Karpas-422 (cell line): ENCODE measurements around the gene FBXO41. TPM values are rescaled to one million over a fixed set of nuclear protein-coding genes. Genes with fewer than 3 reads are reported as not detected.

Experiments
- DNase-seq: peaks from one replicate; pipeline ENCODE4 v3.0.0-alpha.2; 2015
- H2AFZ ChIP-seq: fragments of 200-600 bp; sonication (generic); 2 replicates; pipeline ENCODE4 v1.6.1; 2014; ENCODE audit warnings: antibody characterized with exemption, low read length, mixed read lengths
- H3K27ac ChIP-seq: fragments of 200-600 bp; sonication (generic); 2 replicates; pipeline ENCODE4 v1.5.1; 2014; ENCODE audit warnings: mild to moderate bottlenecking, low read length, moderate library complexity
- H3K27me3 ChIP-seq: fragments of 200-600 bp; sonication (generic); 2 replicates; pipeline ENCODE4 v1.6.1; 2014; ENCODE audit warnings: low read length, mixed read lengths
- H3K36me3 ChIP-seq: fragments of 200-600 bp; sonication (generic); 2 replicates; pipeline ENCODE4 v1.6.1; 2014; ENCODE audit warnings: low read length, mixed read lengths; ENCODE audit not compliant: insufficient read depth
- H3K4me1 ChIP-seq: fragments of 200-600 bp; sonication (generic); 2 replicates; pipeline ENCODE4 v1.6.1; 2014; ENCODE audit warnings: mild to moderate bottlenecking, low read length, mixed read lengths
- H3K4me2 ChIP-seq: fragments of 200-600 bp; sonication (generic); 2 replicates; pipeline ENCODE4 v1.6.1; 2014; ENCODE audit warnings: low read length, low read depth, mild to moderate bottlenecking; ENCODE audit not compliant: poor library complexity, severe bottlenecking
- H3K4me3 ChIP-seq: fragments of 200-600 bp; sonication (generic); 2 replicates; pipeline ENCODE4 v1.5.1; 2014; ENCODE audit warnings: mild to moderate bottlenecking, antibody characterized with exemption, low read length, mixed read lengths
- H3K79me2 ChIP-seq: fragments of 200-600 bp; sonication (generic); 2 replicates; pipeline ENCODE4 v1.6.1; 2014; ENCODE audit warnings: mild to moderate bottlenecking, low read length, mixed read lengths
- H3K9ac ChIP-seq: fragments of 200-600 bp; sonication (generic); 2 replicates; pipeline ENCODE4 v1.6.0; 2014; ENCODE audit warnings: low read length
- H3K9me2 ChIP-seq: fragments of 200-600 bp; sonication (generic), shearing (Covaris generic); replicated peaks from 2 replicates; pipeline ENCODE4 v1.6.0; 2014; ENCODE audit warnings: mild to moderate bottlenecking, low read length, moderate library complexity; ENCODE audit not compliant: insufficient read depth
- H3K9me3 ChIP-seq: fragments of 300-700, 200-600 bp; sonication (generic); 2 replicates; pipeline ENCODE4 v1.6.1; 2014; ENCODE audit warnings: low read length, mixed read lengths
- H4K20me1 ChIP-seq: fragments of 200-600 bp; sonication (generic); 2 replicates; pipeline ENCODE4 v1.6.1; 2014; ENCODE audit warnings: mild to moderate bottlenecking, antibody characterized with exemption, low read length, low read depth; ENCODE audit not compliant: insufficient read depth
- total RNA-seq: library from RNA; depleted of rRNA; stranded (reverse); fragments of >200 nt; shearing (Covaris generic); gene quantifications from 2 replicates; pipeline ENCODE4 v1.2.3, GENCODE V29; 2014; ENCODE audit warnings: low replicate concordance

FBXO41 gene
- total RNA-seq, 1 experiment from 2014 or later: 44.9 TPM

- no peak for DNase-seq
- peaks cover 70% of the 10 kb centered on the region for H4K20me1 ChIP-seq
- H3K27ac ChIP-seq: no peak overlapping the region
- peaks cover 84% of the 10 kb centered on the region for H3K79me2 ChIP-seq
- no peak overlapping the region for H2AFZ ChIP-seq
- H3K27me3 ChIP-seq: no peaks in the 10 kb centered on the region
- no peak overlapping the region for H3K4me3 ChIP-seq
- no peaks in the 10 kb centered on the region for H3K9me2 ChIP-seq
- H3K4me2 ChIP-seq: no peak overlapping the region
- peaks cover 57% of the 10 kb centered on the region for H3K36me3 ChIP-seq
- no peaks in the 10 kb centered on the region for H3K9me3 ChIP-seq
- H3K9ac ChIP-seq: no peak overlapping the region
- peaks cover 35% of the 10 kb centered on the region for H3K4me1 ChIP-seq
These were observed 46.1 kb downstream of the FBXO41 start for GRCh38 chr2:73238149-73238548.

GRCh38 chr2:73237168-73237567 lies 47.1 kb downstream of the FBXO41 start:
- H2AFZ ChIP-seq: no peak overlapping the region
- no peak overlapping the region for H3K4me3 ChIP-seq
- no peak for DNase-seq
- H3K9ac ChIP-seq: no peak overlapping the region; the same call in 1 of the 2 replicates
- peaks cover 49% of the 10 kb centered on the region; the same call in 1 of the 2 replicates for H3K36me3 ChIP-seq
- H3K79me2 ChIP-seq: peaks cover 81% of the 10 kb centered on the region
- no peaks in the 10 kb centered on the region for H3K9me2 ChIP-seq
- H3K27ac ChIP-seq: no peak overlapping the region
- H3K9me3 ChIP-seq: no peaks in the 10 kb centered on the region
- H3K27me3 ChIP-seq: no peaks in the 10 kb centered on the region
- H4K20me1 ChIP-seq: peaks cover 63% of the 10 kb centered on the region
- H3K4me1 ChIP-seq: peaks cover 40% of the 10 kb centered on the region
- peak overlapping the region; percentile 90 for H3K4me2 ChIP-seq

DNA sequence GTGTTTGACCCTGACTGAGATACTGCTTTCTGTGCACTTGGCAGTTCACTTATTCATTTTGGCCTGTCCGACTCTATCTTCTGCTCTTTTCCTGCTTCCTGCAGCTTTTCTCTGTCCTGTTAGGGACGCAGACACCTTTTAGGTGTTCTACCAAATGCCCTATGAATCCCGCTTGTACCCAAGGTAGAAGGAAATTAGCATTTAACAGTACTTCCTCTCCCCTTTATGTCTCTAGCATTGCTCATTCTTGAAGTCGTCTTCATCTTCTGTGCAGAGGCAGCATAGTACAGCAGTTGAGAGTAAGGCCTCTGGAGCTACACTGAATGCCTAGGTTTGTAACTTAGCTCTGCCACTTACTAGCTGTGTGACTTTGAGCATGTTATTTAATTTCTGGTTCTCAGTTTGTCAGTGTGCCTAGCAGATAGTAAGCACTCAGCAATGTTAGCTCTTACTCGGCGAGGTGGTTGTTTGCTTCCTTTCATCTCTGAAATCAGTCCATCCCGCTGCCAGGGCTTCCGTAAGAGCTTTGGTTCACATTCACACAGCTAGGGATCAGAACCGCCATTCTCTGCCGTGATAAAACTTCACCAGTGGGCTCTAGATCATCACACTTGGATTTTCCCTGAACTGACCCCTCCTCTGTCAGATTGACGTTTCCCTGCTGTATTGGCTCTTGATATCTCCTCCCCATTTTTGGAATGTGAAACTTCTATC lies 48.8 kb downstream of the FBXO41 start:
- peak overlapping the region; percentile 81; the same call in 1 of the 2 replicates for H3K27ac ChIP-seq
- H3K9me2 ChIP-seq: no peaks in the 10 kb centered on the region
- peak; percentile 65 for DNase-seq
- H3K79me2 ChIP-seq: peaks cover 72% of the 10 kb centered on the region
- peaks cover 55% of the 10 kb centered on the region for H4K20me1 ChIP-seq
- peak overlapping the region; percentile 92 for H3K4me3 ChIP-seq
- no peaks in the 10 kb centered on the region for H3K9me3 ChIP-seq
- no peak overlapping the region for H2AFZ ChIP-seq
- H3K36me3 ChIP-seq: peaks cover 38% of the 10 kb centered on the region; the same call in 1 of the 2 replicates
- H3K9ac ChIP-seq: peak overlapping the region; percentile 89
- peaks cover 40% of the 10 kb centered on the region for H3K4me1 ChIP-seq
- H3K27me3 ChIP-seq: no peaks in the 10 kb centered on the region
- peak overlapping the region; percentile 90 for H3K4me2 ChIP-seq

- Histone ChIP-seq H3K79me2 (peaks cover 60% of the 10 kb centered on the region), H3K4me1 (peaks cover 40% of the 10 kb centered on the region), H2AFZ (peak within 1 kb of the TSS; percentile 80), H3K4me2 (peak within 1 kb of the TSS; percentile 90), H3K27ac (peak within 1 kb of the TSS; percentile 81), H3K36me3 (peaks cover 26% of the 10 kb centered on the region; the same call in 1 of the 2 replicates), H4K20me1 (peaks cover 44% of the 10 kb centered on the region), H3K9ac (peak within 1 kb of the TSS; percentile 89), H3K4me3 (peak within 1 kb of the TSS; percentile 92), H3K9me2 (no peaks in the 10 kb centered on the region), H3K9me3 (no peaks in the 10 kb centered on the region), H3K27me3 (no peaks in the 10 kb centered on the region)
- peak; percentile 99 for DNase-seq
These were observed 50.1 kb downstream of the FBXO41 start, which contains the start of gene CCT7 for GRCh38 chr2:73233932-73234832. CCT7 (plus strand) TSS chr2:73234308; CDS start chr2:73234379, 71 bp downstream.

- peak within 1 kb of the TSS; percentile 89 for H3K9ac ChIP-seq
- H3K4me3 ChIP-seq: peak within 1 kb of the TSS; percentile 92
- peak; percentile 100 for DNase-seq
- H3K27ac ChIP-seq: peak within 1 kb of the TSS; percentile 81
- peaks cover 38% of the 10 kb centered on the region for H3K4me1 ChIP-seq
- H3K9me2 ChIP-seq: no peaks in the 10 kb centered on the region
- peak within 1 kb of the TSS; percentile 90 for H3K4me2 ChIP-seq
- peaks cover 19% of the 10 kb centered on the region; the same call in 1 of the 2 replicates for H3K36me3 ChIP-seq
- H3K9me3 ChIP-seq: no peaks in the 10 kb centered on the region
- peaks cover 51% of the 10 kb centered on the region for H3K79me2 ChIP-seq
- H4K20me1 ChIP-seq: peaks cover 35% of the 10 kb centered on the region
- H2AFZ ChIP-seq: peak within 1 kb of the TSS; percentile 80
- H3K27me3 ChIP-seq: no peaks in the 10 kb centered on the region
These were observed 50.9 kb downstream of the FBXO41 start, which contains the start of gene PRADC1 for GRCh38 chr2:73233154-73233931. PRADC1 (minus strand) TSS chr2:73233239; CDS start chr2:73233160, 79 bp downstream.

GRCh38 chr2:73232403-73233153 lies 51.7 kb downstream of the FBXO41 start:
- peaks cover 29% of the 10 kb centered on the region for H4K20me1 ChIP-seq
- peaks cover 44% of the 10 kb centered on the region for H3K79me2 ChIP-seq
- peaks cover 34% of the 10 kb centered on the region for H3K4me1 ChIP-seq
- DNase-seq: peak; percentile 83
- H3K9me3 ChIP-seq: no peaks in the 10 kb centered on the region
- H2AFZ ChIP-seq: peak overlapping the region; percentile 50
- no peaks in the 10 kb centered on the region for H3K27me3 ChIP-seq
- no peak overlapping the region for H3K27ac ChIP-seq
- H3K36me3 ChIP-seq: peaks cover 15% of the 10 kb centered on the region; the same call in 1 of the 2 replicates
- no peaks in the 10 kb centered on the region for H3K9me2 ChIP-seq
- H3K9ac ChIP-seq: peak overlapping the region; percentile 77
- H3K4me2 ChIP-seq: peak overlapping the region; percentile 90
- peak overlapping the region; percentile 92 for H3K4me3 ChIP-seq

DNA sequence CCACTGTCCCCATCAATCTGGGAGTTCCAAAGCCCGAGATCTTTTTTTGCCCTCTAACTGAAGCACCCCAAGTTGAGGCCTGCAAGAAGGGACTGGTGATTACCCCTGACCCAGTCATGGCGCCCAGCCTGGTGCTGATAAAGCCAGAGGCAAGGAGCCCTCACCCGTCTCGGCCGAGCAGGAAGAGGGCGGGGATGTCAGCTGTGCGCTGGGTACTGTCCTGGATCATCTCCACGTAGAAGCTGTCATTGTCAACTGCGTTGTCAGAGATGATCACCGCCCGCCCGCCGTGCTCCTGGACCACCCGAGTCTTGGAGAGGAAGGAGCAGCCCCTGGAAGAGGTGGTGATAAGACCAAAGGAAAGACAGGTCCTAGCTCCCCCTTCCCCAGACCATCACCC lies 55.6 kb downstream of the FBXO41 start:
- Histone ChIP-seq H2AFZ (no peak overlapping the region), H3K4me2 (no peak overlapping the region), H4K20me1 (no peaks in the 10 kb centered on the region), H3K36me3 (peaks cover 3% of the 10 kb centered on the region; the same call in 1 of the 2 replicates), H3K4me3 (no peak overlapping the region), H3K9ac (no peak overlapping the region), H3K9me2 (no peaks in the 10 kb centered on the region), H3K9me3 (no peaks in the 10 kb centered on the region), H3K27ac (no peak overlapping the region), H3K4me1 (peaks cover 8% of the 10 kb centered on the region), H3K79me2 (peaks cover 9% of the 10 kb centered on the region), H3K27me3 (no peaks in the 10 kb centered on the region)
- DNase-seq: no peak
